ENCODE measurements around the gene B3GLCT. TPM values are rescaled to one million over a fixed set of nuclear protein-coding genes. Genes with fewer than 3 reads are reported as not detected.
"Not testable (repeated sequence)": the region's sequence is repeated elsewhere in the genome, so short reads cannot be mapped to it uniquely, and the experiment has no call there.

The B3GLCT gene
- total RNA-seq, 1 experiment from 2014 or later, result 3.9 TPM

DNA sequence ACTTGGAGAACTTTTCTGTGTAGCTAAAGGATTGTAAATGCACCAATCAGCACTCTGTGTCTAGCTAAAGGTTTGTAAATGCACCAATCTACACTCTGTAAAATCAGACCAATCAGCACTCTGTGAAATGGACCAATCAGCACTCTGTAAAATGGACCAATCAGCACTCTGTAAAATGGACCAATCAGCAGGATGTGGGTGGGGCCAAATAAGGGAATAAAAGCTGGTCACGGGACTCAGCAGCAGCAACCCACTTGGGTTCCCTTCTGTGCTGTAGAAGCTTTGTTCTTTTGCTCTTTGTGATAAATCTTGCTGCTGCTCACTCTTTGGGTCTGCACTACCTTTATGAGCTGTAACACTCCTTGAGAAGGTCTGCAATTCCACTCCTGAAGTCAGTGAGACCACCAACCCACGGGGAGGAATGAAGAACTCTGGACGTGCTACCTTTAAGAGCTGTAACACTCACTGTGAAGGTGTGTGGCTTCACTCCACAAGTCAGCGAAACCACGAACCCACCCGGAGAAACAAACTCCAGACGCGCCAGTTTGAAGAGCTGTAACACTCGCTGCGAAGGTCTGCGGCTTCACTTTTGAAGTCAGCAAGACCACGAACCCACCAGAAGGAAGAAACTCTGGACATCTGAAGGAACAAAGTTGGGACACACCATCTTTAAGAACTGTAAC lies 21.8 kb upstream of the B3GLCT start:
- H3K4me1 ChIP-seq (ENCODE audit: control insufficient read depth in 1 of 2, insufficient read depth in 2 of 2, low read length in 2 of 2); H3K9me3 ChIP-seq (ENCODE audit: control insufficient read depth in 1 of 2, insufficient read depth in 1 of 2, low read depth in 1 of 2, low read length in 2 of 2); H3K79me2 ChIP-seq (ENCODE audit: insufficient read depth, low read length); ATAC-seq; H3K9me2 ChIP-seq (ENCODE audit: insufficient read depth); RAD21 ChIA-PET (ENCODE audit: low non-redundant PET in 1 of 2, low total read pairs in 2 of 2, uncharacterized antibody in 2 of 2, unreplicated experiment in 2 of 2); H2AFZ ChIP-seq (ENCODE audit: low read depth, low read length, poor library complexity, severe bottlenecking); POLR2A ChIA-PET; H3K4me3 ChIP-seq (replicated peaks in 1 of 2; ENCODE audit: low read depth in 1 of 2, low read length in 2 of 2); H3K4me2 ChIP-seq (ENCODE audit: low read length); BruUV-seq (replicated peaks); H4K20me1 ChIP-seq (ENCODE audit: insufficient read depth); intact Hi-C loops (cut with micrococcal nuclease); H3K27ac ChIP-seq (ENCODE audit: low read depth, low read length); DNase-seq (ENCODE audit: low read depth, low spot score); H3K36me3 ChIP-seq (ENCODE audit: control insufficient read depth in 1 of 2, insufficient read depth in 2 of 2, low read length in 2 of 2); H3K27me3 ChIP-seq (ENCODE audit: insufficient read depth, low read length); H3K9ac ChIP-seq (ENCODE audit: low read length): not testable (repeated sequence)
- CTCF ChIA-PET, result interaction anchor here (0.9 kb wide), 1 partner anchor 18 kb away, joined by 3 read pairs; no protein-coding TSS in a partner anchor

DNA sequence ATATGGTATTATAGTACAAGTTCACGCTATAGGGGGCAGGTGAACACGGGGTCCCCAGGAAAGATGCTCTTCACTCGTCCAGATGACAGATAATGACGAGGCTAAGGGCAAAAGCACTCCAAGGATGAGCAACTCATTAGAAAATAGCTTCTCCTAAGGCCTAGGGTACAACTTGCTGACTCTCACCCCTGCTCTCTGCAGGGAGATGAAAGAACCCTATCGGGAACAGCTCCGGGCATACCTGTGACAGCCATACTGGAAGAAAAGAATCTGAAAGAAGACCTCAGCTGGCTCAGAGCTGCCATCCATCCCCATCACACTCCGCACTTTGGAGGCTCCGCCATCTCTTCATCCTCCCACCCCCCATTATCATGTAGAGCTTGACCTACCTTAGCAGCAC lies 20.5 kb upstream of the B3GLCT start:
- Histone ChIP-seq H4K20me1 (ENCODE audit: insufficient read depth) (no peaks in the 10 kb centered on the region), H3K9me3 (ENCODE audit: control insufficient read depth in 1 of 2, insufficient read depth in 1 of 2, low read depth in 1 of 2, low read length in 2 of 2) (no peaks in the 10 kb centered on the region), H3K9me2 (ENCODE audit: insufficient read depth) (no peaks in the 10 kb centered on the region), H2AFZ (ENCODE audit: low read depth, low read length, poor library complexity, severe bottlenecking) (no peak overlapping the region), H3K79me2 (ENCODE audit: insufficient read depth, low read length) (no peaks in the 10 kb centered on the region), H3K4me3 (replicated peaks in 1 of 2; ENCODE audit: low read depth in 1 of 2, low read length in 2 of 2) (no peak overlapping the region), H3K4me1 (ENCODE audit: control insufficient read depth in 1 of 2, insufficient read depth in 2 of 2, low read length in 2 of 2) (no peaks in the 10 kb centered on the region), H3K27ac (ENCODE audit: low read depth, low read length) (no peak overlapping the region), H3K9ac (ENCODE audit: low read length) (no peak overlapping the region), H3K36me3 (ENCODE audit: control insufficient read depth in 1 of 2, insufficient read depth in 2 of 2, low read length in 2 of 2) (no peaks in the 10 kb centered on the region), H3K4me2 (ENCODE audit: low read length) (no peak overlapping the region), H3K27me3 (ENCODE audit: insufficient read depth, low read length) (no peaks in the 10 kb centered on the region)
- no peak for DNase-seq (ENCODE audit: low read depth, low spot score)
- CTCF ChIA-PET, result no interaction called here
- RAD21 ChIA-PET (ENCODE audit: low non-redundant PET in 1 of 2, low total read pairs in 2 of 2, uncharacterized antibody in 2 of 2, unreplicated experiment in 2 of 2), result no interaction called here
- BruUV-seq (replicated peaks), result no TSS peak
- intact Hi-C loops (cut with micrococcal nuclease), result no loop called here
- no peak for ATAC-seq
- POLR2A ChIA-PET, result no interaction called here
- TF ChIP-seq ZNF274 (IDR thresholded peaks at IDR 0.05; ENCODE audit: low read depth, low read length), result no peak
- no peak for TF ChIP-seq ATF3 (IDR thresholded peaks at IDR 0.05)
- no peak for TF ChIP-seq ZFX (IDR thresholded peaks at IDR 0.05)
- TF ChIP-seq POLR2A (IDR thresholded peaks at IDR 0.05; ENCODE audit: borderline replicate concordance, extremely low read depth, insufficient read depth, insufficient read length), result no peak
- no peak for TF ChIP-seq ELF1 (IDR thresholded peaks at IDR 0.05; ENCODE audit: borderline replicate concordance, low read depth)
- no peak for TF ChIP-seq EGR1 (IDR thresholded peaks at IDR 0.05; ENCODE audit: low read depth)
- no peak for TF ChIP-seq EZH2phosphoT487 (IDR thresholded peaks at IDR 0.05; ENCODE audit: borderline replicate concordance)
- TF ChIP-seq, protein P1, sequence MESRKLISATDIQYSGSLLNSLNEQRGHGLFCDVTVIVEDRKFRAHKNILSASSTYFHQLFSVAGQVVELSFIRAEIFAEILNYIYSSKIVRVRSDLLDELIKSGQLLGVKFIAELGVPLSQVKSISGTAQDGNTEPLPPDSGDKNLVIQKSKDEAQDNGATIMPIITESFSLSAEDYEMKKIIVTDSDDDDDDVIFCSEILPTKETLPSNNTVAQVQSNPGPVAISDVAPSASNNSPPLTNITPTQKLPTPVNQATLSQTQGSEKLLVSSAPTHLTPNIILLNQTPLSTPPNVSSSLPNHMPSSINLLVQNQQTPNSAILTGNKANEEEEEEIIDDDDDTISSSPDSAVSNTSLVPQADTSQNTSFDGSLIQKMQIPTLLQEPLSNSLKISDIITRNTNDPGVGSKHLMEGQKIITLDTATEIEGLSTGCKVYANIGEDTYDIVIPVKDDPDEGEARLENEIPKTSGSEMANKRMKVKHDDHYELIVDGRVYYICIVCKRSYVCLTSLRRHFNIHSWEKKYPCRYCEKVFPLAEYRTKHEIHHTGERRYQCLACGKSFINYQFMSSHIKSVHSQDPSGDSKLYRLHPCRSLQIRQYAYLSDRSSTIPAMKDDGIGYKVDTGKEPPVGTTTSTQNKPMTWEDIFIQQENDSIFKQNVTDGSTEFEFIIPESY (IDR thresholded peaks at IDR 0.05; ENCODE audit: extremely low read depth, insufficient replicate concordance, low read length), result no peak
- no peak for TF ChIP-seq FOSL1 (IDR thresholded peaks at IDR 0.05; ENCODE audit: low read depth)
- no peak for TF ChIP-seq JUND (IDR thresholded peaks at IDR 0.05)
- no peak for TF ChIP-seq CTCF (IDR thresholded peaks at IDR 0.05 in 2 of 3, conservative IDR thresholded peaks at IDR 0.05 in 1 of 3; ENCODE audit: borderline replicate concordance in 1 of 3, insufficient read depth in 1 of 3, low read depth in 2 of 3, low read length in 2 of 3)
- TF ChIP-seq CBX3 (IDR thresholded peaks at IDR 0.05; ENCODE audit: low read depth), result no peak
- no peak for TF ChIP-seq TCF7L2 (IDR thresholded peaks at IDR 0.05; ENCODE audit: borderline replicate concordance, extremely low read depth, insufficient read depth, insufficient read length)
- TF ChIP-seq, protein P2, sequence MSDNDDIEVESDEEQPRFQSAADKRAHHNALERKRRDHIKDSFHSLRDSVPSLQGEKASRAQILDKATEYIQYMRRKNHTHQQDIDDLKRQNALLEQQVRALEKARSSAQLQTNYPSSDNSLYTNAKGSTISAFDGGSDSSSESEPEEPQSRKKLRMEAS (IDR thresholded peaks at IDR 0.05), result no peak
- no peak for TF ChIP-seq SP1 (IDR thresholded peaks at IDR 0.05; ENCODE audit: low read depth)
- no peak for TF ChIP-seq RAD21 (IDR thresholded peaks at IDR 0.05; ENCODE audit: low read depth)
- TF ChIP-seq POLR2AphosphoS5 (IDR thresholded peaks at IDR 0.05; ENCODE audit: low read depth, low read length), result no peak
- no peak for TF ChIP-seq CEBPB (IDR thresholded peaks at IDR 0.05; ENCODE audit: low read depth)

Data from HCT116 (cell line).